BLaER1 treated with 17β-estradiol and CSF1 and Interleukin-3, amounts not matched to agents 10 nM and 100 nM (cell line): ENCODE data around the gene PSMB10.

Experiments
- H3K27ac ChIP-seq, 11 experiments: shearing (Covaris generic); formaldehyde crosslinking; 2 replicates each; pipeline ENCODE4 v1.8.1; 2022
- H3K27me3 ChIP-seq, 11 experiments: shearing (Covaris generic); formaldehyde crosslinking; 2 replicates each; pipeline ENCODE4 v1.8.1; 2022
- H3K36me3 ChIP-seq, 11 experiments: shearing (Covaris generic); formaldehyde crosslinking; 2 replicates each; pipeline ENCODE4 v1.8.1; 2022
- H3K4me1 ChIP-seq, 10 experiments: shearing (Covaris generic); formaldehyde crosslinking; 2 replicates each; pipeline ENCODE4 v1.8.1; 2022
- H3K4me2 ChIP-seq, 11 experiments: shearing (Covaris generic); formaldehyde crosslinking; 2 replicates each; pipeline ENCODE4 v1.8.1; 2022
- H3K4me3 ChIP-seq, 10 experiments: shearing (Covaris generic); formaldehyde crosslinking; 2 replicates each; pipeline ENCODE4 v1.8.1; 2022
- H3K9ac ChIP-seq, 11 experiments: shearing (Covaris generic); formaldehyde crosslinking; 2 replicates each; pipeline ENCODE4 v1.8.1; 2022
- H3K9me3 ChIP-seq, 11 experiments: shearing (Covaris generic); formaldehyde crosslinking; replicated peaks in 1 of 11; 2 replicates each; pipeline ENCODE4 v1.8.1; 2022
- H4K20me1 ChIP-seq, 11 experiments: shearing (Covaris generic); formaldehyde crosslinking; 2 replicates each; pipeline ENCODE4 v1.8.1; 2022
- Cebpa-rat ChIP-seq, 11 experiments: shearing (Covaris generic); IDR thresholded peaks; 2 replicates each; pipeline ENCODE4 v1.8.1; 2022

PSMB10 gene

GRCh38 chr16:67927131-67927941, 9.3 kb downstream of the PSMB10 start:
- peak overlapping the region in 6 of 11 experiments; percentile 57 to 71 (median 61); a peak in 10 of 22 replicates for H3K27ac ChIP-seq
- no peak for TF ChIP-seq Cebpa-rat (IDR thresholded peaks at IDR 0.05)
- H3K27me3 ChIP-seq, result no peaks in the 10 kb centered on the region
- peak overlapping the region in 1 of 10 experiments; percentile 38; a peak in 1 of 20 replicates for H3K4me3 ChIP-seq
- H3K4me2 ChIP-seq, result peak overlapping the region; percentile 73 to 93 (median 87); a peak in 17 of 22 replicates
- H3K36me3 ChIP-seq, result peaks cover 40 to 73% (median 60%) of the 10 kb centered on the region in 11 experiments
- no peaks in the 10 kb centered on the region for H3K9me3 ChIP-seq
- peaks cover 23 to 77% (median 74%) of the 10 kb centered on the region in 10 experiments for H3K4me1 ChIP-seq
- H4K20me1 ChIP-seq, result peaks cover 64 to 100% (median 92%) of the 10 kb centered on the region in 11 experiments; a peak in 21 of 22 replicates
- peak overlapping the region in 9 of 11 experiments; percentile 30 to 75 (median 59); a peak in 14 of 22 replicates for H3K9ac ChIP-seq

GRCh38 chr16:67926181-67926750, 10.4 kb downstream of the PSMB10 start:
- peak overlapping the region in 7 of 10 experiments; percentile 25 to 46 (median 35); a peak in 11 of 20 replicates for H3K4me3 ChIP-seq
- peaks cover 33 to 66% (median 51%) of the 10 kb centered on the region in 11 experiments for H3K36me3 ChIP-seq
- H4K20me1 ChIP-seq, result peaks cover 70 to 100% (median 95%) of the 10 kb centered on the region in 11 experiments; a peak in 21 of 22 replicates
- no peaks in the 10 kb centered on the region for H3K27me3 ChIP-seq
- peak overlapping the region in 10 of 11 experiments; percentile 11 to 71 (median 58); a peak in 18 of 22 replicates for H3K27ac ChIP-seq
- no peak for TF ChIP-seq Cebpa-rat (IDR thresholded peaks at IDR 0.05)
- peaks cover 34 to 88% (median 85%) of the 10 kb centered on the region in 10 experiments for H3K4me1 ChIP-seq
- peak overlapping the region; percentile 73 to 93 (median 87) for H3K4me2 ChIP-seq
- H3K9me3 ChIP-seq, result no peaks in the 10 kb centered on the region
- peak overlapping the region; percentile 18 to 75 (median 52); a peak in 19 of 22 replicates for H3K9ac ChIP-seq

- TF ChIP-seq Cebpa-rat (IDR thresholded peaks at IDR 0.05), result no peak
- H3K27ac ChIP-seq, result peak overlapping the region in 6 of 11 experiments; percentile 5 to 61 (median 22); a peak in 7 of 22 replicates
- no peaks in the 10 kb centered on the region for H3K9me3 ChIP-seq
- H3K4me2 ChIP-seq, result peak overlapping the region in 10 of 11 experiments; percentile 37 to 93 (median 87); a peak in 20 of 22 replicates
- H3K4me1 ChIP-seq, result peaks cover 49 to 100% (median 99%) of the 10 kb centered on the region in 10 experiments
- H3K9ac ChIP-seq, result peak overlapping the region in 7 of 11 experiments; percentile 5 to 64 (median 19); a peak in 9 of 22 replicates
- H3K36me3 ChIP-seq, result peaks cover 25 to 60% (median 43%) of the 10 kb centered on the region in 11 experiments; a peak in 21 of 22 replicates
- H4K20me1 ChIP-seq, result peaks cover 75 to 100% (median 99%) of the 10 kb centered on the region in 11 experiments
- no peaks in the 10 kb centered on the region for H3K27me3 ChIP-seq
- H3K4me3 ChIP-seq, result no peak overlapping the region
These were observed 12.3 kb downstream of the PSMB10 start for GRCh38 chr16:67924140-67924906.

- H3K4me1 ChIP-seq, result peaks cover 50 to 99% (median 97%) of the 10 kb centered on the region in 10 experiments
- no peak for TF ChIP-seq Cebpa-rat (IDR thresholded peaks at IDR 0.05)
- no peaks in the 10 kb centered on the region for H3K9me3 ChIP-seq
- peak overlapping the region in 3 of 11 experiments; percentile 5 to 64 (median 43); a peak in 4 of 22 replicates for H3K9ac ChIP-seq
- peak overlapping the region in 4 of 11 experiments; percentile 5 to 61 (median 40); a peak in 1 of 22 replicates for H3K27ac ChIP-seq
- no peak overlapping the region for H3K4me3 ChIP-seq
- H3K27me3 ChIP-seq, result no peaks in the 10 kb centered on the region
- H3K36me3 ChIP-seq, result peaks cover 25 to 60% (median 42%) of the 10 kb centered on the region in 11 experiments; a peak in 21 of 22 replicates
- H4K20me1 ChIP-seq, result peaks cover 69 to 100% (median 99%) of the 10 kb centered on the region in 11 experiments
- H3K4me2 ChIP-seq, result peak overlapping the region in 6 of 11 experiments; percentile 13 to 92 (median 84); a peak in 6 of 22 replicates
These were observed 13.1 kb downstream of the PSMB10 start for GRCh38 chr16:67923414-67924116.

GRCh38 chr16:67922740-67923139, 13.9 kb downstream of the PSMB10 start:
- no peaks in the 10 kb centered on the region for H3K27me3 ChIP-seq
- peaks cover 19 to 59% (median 42%) of the 10 kb centered on the region in 11 experiments; a peak in 21 of 22 replicates for H3K36me3 ChIP-seq
- H3K27ac ChIP-seq, result peak overlapping the region in 2 of 11 experiments; percentile 17 to 36; a peak in 1 of 22 replicates
- peaks cover 70 to 100% (median 99%) of the 10 kb centered on the region in 11 experiments for H4K20me1 ChIP-seq
- no peaks in the 10 kb centered on the region for H3K9me3 ChIP-seq
- H3K4me2 ChIP-seq, result peak overlapping the region in 9 of 11 experiments; percentile 14 to 57 (median 30); a peak in 7 of 22 replicates
- TF ChIP-seq Cebpa-rat (IDR thresholded peaks at IDR 0.05), result no peak
- no peak overlapping the region for H3K4me3 ChIP-seq
- H3K9ac ChIP-seq, result peak overlapping the region in 5 of 11 experiments; percentile 14 to 64 (median 33); a peak in 7 of 22 replicates
- peaks cover 52 to 96% (median 91%) of the 10 kb centered on the region in 10 experiments for H3K4me1 ChIP-seq

- peak overlapping the region; percentile 14 to 62 (median 36); a peak in 19 of 22 replicates for H3K4me2 ChIP-seq
- peaks cover 70 to 100% (median 99%) of the 10 kb centered on the region in 11 experiments for H4K20me1 ChIP-seq
- H3K27me3 ChIP-seq, result no peaks in the 10 kb centered on the region
- H3K4me1 ChIP-seq, result peaks cover 57 to 96% (median 88%) of the 10 kb centered on the region in 10 experiments
- H3K9ac ChIP-seq, result peak overlapping the region in 6 of 11 experiments; percentile 14 to 64 (median 32); a peak in 7 of 22 replicates
- no peaks in the 10 kb centered on the region for H3K9me3 ChIP-seq
- H3K36me3 ChIP-seq, result peaks cover 14 to 59% (median 41%) of the 10 kb centered on the region in 11 experiments; a peak in 21 of 22 replicates
- H3K4me3 ChIP-seq, result no peak overlapping the region
- peak overlapping the region in 4 of 11 experiments; percentile 5 to 36 (median 14); a peak in 4 of 22 replicates for H3K27ac ChIP-seq
- TF ChIP-seq Cebpa-rat (IDR thresholded peaks at IDR 0.05), result no peak
These were observed 14.4 kb downstream of the PSMB10 start for GRCh38 chr16:67922221-67922620.

- H3K27me3 ChIP-seq, result no peaks in the 10 kb centered on the region
- H3K9ac ChIP-seq, result peak overlapping the region in 9 of 11 experiments; percentile 2 to 41 (median 35); a peak in 12 of 22 replicates
- no peak for TF ChIP-seq Cebpa-rat (IDR thresholded peaks at IDR 0.05)
- H4K20me1 ChIP-seq, result peaks cover 63 to 100% (median 97%) of the 10 kb centered on the region in 11 experiments
- peak overlapping the region in 3 of 11 experiments; percentile 11 to 42 (median 22); a peak in 3 of 22 replicates for H3K27ac ChIP-seq
- H3K4me3 ChIP-seq, result no peak overlapping the region
- H3K4me2 ChIP-seq, result peak overlapping the region in 2 of 11 experiments; percentile 17 to 48; a peak in 4 of 22 replicates
- no peaks in the 10 kb centered on the region for H3K9me3 ChIP-seq
- peaks cover 46 to 77% (median 65%) of the 10 kb centered on the region in 10 experiments for H3K4me1 ChIP-seq
- peaks cover 26 to 80% (median 65%) of the 10 kb centered on the region in 11 experiments for H3K36me3 ChIP-seq
These were observed 16.9 kb downstream of the PSMB10 start for GRCh38 chr16:67919622-67920221.
